ENCODE results near the gene LSMEM2.
"Not testable (repeated sequence)": the region's sequence is repeated elsewhere in the genome, so short reads cannot be mapped to it uniquely, and the experiment has no call there.

Gene LSMEM2

DNA sequence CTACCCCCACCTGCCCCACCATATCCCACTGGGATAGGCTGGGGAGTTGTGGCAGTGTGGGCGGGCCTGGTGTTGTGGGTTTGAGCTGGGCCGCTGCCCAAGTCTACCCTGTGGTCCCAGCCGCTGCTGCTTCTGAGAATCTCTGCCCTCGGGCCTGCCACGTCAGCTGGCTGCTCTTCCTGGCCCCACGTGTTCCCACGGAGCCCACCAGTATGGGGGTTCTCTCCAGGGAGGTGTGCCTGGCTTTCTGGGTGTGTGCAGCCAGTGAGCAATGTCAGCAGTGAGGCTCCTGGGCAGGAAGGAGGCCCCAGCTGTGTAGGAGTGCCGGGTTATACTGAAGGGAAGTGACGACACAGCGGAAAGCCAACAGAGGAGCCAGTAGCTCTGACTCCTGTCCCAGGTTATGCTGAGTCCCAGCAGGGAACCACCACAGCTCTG lies 32.4 kb upstream of the LSMEM2 start:
- DNase-seq: peak; percentile 92

DNA sequence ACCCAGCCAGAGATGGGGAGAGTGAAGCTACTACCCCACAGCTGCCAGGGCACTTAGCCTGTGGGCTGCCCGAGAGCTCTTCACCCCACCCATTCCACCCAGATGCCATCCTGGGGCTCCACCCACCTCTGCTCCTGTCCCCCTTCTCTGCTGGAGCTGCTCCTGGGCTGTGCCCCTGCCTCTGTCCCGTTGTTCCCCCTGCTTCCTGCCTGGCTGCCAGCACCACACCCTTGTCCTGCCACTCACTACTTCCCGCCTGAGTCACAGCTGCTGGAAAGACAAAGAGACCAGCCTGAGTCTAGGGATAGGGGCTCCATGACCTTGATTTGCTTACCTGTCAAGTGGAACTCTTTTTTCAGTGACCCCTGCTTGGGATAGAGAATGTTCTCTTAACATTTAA lies 30.5 kb upstream of the LSMEM2 start:
- DNase-seq: no peak

DNA sequence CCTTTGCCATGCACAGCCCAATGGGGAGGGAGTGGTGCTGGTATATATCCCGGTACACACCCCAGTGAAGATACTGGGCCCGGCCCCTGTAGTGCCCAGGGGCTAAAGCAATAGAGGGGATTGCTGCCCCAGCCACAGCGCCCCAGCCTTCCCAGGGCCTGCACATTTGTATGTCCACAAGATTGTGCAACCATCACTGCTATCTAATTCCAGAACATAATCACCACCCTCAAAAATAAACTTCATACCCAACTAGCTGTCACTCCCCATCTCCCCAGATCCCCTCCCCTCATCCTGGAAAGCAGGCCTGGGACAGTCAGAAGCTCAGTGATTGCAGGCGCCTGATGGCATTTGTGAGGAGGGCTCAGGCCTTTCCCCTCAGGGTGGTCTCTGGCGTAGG lies 29.4 kb upstream of the LSMEM2 start:
- no peak for DNase-seq

DNA sequence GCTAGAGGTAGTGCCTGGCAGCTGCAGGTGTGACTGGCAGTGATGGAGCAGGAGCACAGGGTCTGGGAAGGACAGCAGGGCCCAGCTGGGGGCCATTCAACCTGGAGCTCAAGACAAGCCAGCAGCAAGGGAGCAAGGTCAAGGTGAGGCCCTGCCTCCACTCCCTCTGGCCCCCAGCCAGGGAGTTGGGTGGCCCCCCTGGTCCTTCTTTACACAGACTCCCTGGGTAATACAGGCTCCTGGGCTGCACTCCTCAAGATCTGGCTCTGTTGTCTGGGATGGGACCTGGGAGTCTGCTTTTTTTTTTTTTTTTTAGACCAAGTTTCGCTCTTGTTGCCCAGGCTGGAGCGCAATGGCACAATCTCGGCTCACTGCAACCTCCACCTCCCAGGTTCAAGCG lies 28.4 kb upstream of the LSMEM2 start:
- DNase-seq: no peak

DNA sequence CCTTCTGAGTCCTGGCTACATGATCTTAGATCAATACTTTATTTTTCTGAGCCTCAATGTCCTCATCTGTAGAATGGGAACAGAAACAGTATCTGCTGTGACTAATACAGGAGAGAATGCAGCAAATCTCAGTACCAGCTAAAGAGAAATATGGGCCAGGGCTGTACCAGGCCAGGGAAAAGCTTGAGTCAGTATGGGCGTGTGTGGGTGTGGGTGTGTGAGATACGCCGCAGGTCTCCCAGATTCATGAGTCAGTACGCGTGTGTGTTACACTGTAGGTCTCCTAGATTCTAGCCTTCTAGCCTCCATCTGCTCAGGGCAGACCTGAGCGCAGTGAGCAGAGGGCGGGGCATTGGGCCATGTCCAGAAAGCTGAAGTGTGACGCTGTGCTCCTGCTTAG lies 27.7 kb upstream of the LSMEM2 start:
- DNase-seq: peak; percentile 73

DNA sequence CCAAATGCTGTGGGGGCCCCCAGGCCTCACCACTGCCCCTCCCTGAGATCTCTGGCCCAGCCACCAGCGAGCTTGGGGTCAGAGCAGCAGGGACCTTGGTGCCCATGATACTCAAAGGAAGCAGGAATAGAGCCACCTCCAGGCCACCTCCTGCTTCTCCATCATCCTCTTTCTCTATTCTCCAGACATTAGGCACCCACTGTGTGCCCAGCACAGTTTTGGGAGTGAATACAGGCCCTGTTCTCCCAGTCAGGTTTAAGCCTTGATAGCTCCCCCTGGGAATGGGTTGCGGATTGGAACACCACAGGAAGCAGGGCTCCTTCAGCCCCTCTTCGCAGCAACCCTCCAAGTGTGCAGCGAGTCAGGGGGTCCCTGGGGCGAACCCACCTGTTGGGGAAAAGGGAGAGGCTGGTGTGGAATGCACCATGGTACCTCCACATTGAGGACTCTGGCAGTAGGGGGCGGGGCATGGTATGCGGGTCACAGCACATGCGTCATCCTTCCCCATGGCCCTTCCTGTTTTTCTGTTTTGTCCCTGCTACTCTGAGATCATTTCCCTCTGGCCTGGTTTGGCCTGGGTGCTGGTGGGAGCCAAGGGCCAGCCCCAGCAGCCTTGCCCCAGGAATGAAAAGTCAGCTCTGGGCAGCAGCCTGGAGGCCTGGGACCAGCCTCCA lies 24.2 kb upstream of the LSMEM2 start:
- DNase-seq: no peak

DNA sequence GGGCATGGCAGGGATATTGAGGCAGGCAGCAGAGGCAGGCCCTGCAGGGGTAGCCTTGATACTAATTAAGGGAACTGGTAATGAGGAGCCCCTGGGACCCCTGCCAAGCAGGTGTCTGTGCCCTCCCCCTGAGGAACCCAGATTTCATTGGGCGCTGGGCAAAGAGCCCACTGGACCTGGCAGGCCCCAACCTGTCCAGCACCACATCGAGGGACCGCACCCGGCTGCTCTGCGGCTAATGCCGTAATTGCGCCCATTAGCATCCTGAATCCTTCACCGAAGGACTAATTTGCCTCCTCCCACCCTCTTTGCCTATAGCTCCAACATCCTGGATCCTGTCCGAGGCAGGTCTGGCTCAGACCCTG lies 23.7 kb upstream of the LSMEM2 start:
- DNase-seq: no peak

DNA sequence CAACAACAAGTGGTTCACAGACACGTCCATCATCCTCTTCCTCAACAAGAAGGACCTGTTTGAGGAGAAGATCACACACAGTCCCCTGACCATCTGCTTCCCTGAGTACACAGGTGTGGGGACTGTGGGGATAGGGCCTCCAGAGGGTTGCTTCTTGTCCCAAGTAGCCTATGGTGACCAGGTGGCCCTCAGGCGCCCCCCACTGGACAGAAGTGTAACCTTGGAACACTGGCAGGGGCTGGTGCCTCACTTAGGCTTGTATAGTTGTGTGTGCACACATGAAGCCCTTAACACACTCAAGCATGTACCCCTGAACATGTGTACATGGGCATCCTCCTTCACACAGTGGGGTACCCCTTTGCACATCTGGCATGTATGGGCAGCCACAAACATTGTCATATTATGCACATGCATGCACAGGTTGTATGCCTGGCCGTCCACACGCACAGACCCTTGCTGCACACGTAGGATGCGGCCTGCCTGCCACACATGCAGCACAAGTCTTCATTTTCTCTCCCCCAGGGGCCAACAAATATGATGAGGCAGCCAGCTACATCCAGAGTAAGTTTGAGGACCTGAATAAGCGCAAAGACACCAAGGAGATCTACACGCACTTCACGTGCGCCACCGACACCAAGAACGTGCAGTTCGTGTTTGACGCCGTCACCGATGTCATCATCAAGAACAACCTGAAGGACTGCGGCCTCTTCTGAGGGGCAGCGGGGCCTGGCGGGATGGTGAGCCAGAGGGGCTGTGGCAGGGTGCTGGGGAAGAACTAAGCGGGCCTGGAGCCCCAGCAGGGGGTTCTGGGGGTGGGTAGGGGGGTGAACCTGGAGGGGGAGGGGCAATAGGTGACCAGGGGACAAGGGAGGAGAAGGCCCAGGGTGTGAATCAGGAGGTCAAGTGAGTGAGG lies 21.7 kb upstream of the LSMEM2 start:
- peak; percentile 43 for DNase-seq

DNA sequence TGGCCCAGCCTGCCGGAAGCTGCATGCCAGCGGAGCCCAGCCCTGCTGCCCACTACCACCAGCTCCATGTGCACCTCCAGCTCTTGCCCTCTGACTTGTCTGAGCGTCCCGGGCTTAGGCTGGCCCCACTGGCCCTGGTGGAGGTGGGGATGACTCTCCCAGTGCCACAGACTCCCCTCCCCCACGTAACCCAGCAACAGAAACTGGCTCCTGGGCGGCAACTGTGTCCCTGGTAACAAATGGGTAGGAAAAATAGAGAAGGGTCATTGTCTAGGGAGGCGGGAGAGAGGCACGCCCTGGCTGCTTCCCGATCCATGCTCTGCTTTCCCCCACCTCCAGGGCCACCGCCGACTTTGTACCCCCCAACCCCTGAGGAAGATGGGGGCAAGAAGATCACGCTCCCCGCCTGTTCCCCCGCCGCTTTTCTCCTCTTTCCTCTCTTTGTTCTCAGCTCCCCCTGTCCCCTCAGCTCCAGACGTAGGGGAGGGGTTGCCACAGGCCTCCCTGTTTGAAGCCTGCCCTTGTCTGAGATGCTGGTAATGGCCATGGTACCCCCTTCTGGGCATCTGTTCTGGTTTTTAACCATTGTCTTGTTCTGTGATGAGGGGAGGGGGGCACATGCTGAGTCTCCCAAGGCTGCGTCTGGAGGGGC lies 20.7 kb upstream of the LSMEM2 start:
- no peak for DNase-seq

DNA sequence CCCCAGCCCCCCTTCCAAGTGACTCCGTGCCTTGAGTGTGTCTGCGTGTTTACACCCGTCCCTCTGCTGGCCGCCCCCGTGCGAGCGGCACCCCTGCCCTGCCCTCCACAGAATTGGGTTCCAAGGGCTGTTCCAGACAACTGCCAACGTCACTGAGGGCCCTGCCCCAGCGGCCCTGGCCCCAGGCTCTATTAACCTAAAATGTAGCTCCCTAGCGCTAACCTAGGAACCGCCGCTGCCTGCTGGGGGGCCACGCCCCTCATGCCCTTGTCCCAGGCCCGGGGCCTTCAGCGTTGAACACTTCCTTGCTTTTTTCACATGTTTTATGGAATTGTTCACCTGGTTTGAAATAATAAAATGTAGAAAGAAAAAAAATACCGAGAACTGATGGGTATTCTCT lies 19.9 kb upstream of the LSMEM2 start:
- DNase-seq: no peak

DNA sequence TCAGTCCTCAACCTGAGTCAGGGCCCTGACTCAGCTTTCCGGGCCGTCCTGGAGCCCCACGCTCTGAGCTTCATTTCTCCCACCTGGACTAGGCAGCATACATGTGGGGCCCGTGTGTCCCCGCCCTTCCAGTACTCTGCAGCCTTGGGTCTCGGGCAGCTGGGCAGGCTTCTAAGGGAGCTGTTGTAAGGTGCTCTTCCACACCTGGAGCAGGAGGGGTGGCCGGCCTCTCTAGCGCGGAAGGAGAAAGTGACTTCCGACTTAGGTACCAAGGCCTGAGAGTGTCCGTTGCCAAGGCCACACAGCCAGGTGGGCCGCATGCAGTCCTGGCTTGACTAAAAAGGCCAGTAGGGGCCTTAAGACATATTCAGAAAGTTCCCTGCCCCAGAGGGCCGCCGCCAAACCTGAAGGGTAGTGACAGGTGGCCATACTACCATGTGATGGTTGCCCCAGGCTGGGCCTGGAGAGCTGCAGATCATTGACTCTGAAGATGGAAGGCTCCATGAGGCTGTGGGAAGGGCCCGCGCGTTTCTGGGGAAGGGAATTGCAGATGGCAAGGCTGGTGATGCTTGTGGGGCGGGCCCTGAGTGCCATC lies 19.4 kb upstream of the LSMEM2 start:
- DNase-seq: no peak

DNA sequence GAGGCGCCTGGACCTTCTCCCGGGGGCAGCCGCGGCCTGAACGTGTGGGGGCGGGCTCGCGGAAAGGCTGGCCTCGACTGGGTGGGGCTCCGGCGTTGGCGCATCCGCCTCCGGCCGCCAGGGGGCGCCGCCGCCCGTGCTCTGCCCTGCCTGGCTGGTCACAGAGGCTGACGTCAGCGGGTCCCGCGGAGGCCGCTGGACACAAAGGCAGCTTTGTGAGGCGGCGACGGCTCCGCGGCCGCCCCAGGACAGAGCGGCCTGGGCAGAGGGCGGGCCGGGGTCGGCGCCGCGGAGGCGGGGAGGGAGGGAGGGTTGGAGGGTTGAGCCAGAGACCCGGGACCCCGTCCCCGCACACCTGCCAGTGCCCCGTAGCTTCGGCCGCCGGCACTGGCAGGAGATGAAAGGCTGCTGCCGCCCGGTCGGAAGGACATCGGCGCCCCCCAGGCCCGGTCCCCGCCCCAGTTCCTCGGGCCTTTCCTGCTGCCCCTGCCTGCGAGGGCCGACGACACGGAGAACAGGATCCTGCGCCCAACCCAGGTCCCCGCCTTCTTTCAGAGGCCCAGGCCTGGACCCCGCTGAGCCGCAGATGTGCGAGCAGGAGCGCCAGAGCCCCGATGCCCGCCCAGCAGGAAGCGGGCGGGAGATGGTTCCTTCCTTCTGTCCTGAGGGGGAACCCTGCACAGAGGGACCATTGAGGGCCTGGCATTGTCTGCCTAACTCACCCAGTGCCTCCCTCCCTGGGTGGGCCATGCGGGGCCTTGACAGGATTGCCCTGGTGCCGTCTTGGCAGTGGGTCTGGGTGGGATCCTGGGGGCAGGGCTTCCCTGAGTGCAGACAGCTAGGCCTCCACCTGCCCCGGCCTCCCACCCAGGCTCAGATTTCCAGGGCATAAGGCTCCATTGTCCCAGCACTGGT lies 18.6 kb upstream of the LSMEM2 start:
- peak; percentile 84 for DNase-seq

DNA sequence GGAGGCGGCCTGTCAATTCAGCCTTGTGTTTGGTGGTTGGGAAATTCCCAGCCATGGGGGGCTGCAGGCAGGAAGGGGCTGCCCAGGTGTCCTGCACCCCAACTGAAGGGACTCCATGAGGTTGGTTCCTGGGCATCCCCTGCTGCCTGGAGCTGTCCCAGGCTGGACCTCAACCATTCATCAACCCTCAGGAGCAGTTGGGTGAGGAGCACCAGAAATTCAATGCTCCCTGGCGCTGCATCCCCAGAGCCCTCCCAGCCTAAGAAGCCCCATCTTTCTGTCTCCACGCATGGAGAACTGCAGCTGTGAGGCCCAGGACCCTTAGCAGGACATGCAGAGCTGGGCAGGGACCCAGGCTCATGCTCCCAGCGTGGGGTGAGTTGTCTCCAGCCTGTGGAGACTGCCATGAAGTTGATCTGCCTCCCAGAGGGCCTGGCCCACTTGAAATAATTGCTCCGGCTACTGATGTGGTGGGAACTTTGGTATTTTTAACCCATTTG lies 17.9 kb upstream of the LSMEM2 start:
- no peak for DNase-seq

DNA sequence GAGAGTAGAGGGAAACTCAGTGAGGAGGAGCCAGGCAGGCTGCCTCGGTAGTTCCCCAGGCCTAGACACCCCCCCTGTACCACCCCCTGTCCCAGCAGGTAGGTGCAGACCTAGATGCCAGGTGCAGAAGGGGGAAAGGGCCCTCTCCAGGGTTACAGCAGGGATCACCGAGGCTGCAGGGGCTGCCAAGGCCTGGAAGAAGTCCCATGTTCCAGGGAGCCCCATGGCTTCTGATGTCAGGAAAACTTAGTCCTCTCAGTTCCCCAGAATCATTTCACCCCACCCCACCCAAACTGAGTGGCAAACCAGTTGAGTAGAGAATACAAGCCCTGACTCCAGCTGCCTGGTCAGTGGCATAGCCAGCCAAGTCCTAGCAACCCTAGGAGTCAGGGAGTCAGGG lies 17.4 kb upstream of the LSMEM2 start:
- no peak for DNase-seq

DNA sequence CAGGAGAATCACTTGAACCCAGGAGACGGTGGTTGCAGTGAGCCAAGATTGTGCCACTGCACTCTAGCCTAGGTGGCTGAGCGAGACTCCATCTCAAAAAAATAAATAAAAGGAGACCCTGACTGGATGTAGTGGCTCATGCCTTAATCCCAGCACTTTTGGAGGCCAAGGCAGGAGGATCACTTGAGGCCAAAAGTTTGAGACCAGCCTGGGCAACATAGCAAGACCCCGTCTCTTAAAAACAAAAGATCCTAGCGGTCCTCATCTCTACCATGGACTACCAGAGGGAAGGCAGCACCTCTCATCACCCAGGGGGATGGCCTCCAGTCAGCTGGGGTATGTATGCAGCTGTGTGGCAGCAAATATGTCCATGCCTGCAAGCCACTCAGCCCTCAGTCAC lies 16.7 kb upstream of the LSMEM2 start:
- not testable (repeated sequence) for DNase-seq

DNA sequence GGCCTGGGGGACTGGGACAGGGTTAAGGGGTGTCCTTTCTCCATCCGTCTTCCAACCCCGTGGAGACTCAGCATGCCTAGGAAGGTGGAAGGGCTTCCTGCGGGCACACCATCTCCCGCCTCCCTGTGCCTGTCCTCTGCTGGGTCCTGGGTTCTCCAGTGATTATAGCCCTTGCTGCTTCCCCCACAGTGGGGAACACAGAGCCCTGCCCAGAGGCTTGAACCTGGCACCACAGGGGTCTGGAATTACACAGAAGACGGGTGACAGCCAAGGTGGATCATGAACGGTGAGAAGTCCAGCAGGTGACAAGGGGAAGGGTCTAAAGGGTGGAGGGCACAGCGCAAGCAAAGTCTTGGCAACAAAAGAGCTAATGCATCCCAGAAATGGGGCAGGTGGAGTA lies 16.1 kb upstream of the LSMEM2 start:
- DNase-seq: no peak

DNA sequence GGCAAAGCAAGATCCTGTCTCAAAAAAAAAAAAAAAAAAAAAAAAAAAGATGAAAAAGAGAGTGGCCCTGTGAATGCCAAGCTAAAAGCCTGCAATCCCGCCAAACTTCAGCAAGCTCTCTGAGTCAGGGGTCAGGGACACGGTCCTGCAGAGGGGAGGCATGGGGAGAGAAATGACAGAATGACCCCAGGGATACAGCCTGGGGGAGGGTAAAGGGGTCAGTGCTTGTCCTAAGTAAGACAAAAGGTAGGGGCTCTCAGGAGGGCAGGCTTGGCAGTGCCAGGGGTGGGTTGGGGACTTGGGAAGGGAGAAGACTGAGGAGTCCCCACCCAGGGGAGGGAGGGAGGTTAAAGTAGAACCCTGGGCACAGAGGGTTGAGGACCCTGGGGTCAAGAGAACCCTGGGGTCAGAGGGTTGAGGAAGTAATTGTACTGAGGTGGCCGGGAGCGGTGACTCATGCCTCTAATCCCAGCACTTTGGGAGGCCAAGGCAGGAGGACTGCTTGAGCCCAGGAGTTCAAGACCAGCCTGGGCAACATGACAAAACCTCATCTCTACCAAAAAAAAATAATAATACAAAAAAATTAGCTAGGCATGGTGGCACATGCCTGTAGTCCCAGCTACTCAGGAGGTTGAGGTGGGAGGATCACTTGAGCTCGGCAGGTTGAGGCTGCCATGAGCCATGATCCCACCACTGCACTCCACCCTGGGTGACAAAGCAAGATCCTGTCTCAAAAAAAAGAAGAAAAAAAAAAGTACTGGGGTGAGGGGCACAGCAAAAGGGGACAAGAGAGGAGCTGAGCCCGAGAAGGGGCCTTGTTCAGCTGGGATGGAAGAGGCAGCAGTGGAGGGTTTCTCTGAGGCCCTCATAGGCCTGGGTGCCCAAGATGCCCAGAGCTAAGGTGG lies 15.2 kb upstream of the LSMEM2 start:
- no peak for DNase-seq

DNA sequence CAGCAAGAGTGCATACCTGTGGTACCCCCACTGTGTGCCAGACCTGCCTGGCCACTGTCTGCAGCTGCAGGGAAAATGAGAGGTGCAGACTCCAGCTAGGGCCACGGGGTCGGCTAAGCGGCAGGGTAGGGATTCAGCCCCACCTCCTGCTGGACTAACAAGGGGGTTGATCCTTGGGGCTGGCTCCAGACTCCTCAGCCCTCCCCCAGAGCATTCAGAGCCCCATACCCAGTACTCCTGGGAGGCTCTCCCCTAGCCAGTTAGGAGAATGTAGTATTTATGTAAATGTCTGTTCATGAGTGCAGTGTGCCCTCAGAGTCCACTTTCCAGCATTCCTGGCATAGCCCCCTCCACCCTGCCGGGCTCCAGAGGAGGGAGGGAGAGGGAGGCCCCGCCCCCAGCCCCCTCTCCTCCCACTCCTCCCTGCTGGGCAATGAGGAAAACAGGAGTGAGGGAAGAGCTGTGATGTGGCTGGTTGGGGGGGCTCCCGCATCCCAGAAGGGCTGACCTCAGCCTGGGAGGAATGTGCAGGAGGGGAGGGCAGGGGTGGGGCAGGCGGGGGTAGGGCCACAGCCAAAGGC lies 14.4 kb upstream of the LSMEM2 start:
- DNase-seq: no peak

DNA sequence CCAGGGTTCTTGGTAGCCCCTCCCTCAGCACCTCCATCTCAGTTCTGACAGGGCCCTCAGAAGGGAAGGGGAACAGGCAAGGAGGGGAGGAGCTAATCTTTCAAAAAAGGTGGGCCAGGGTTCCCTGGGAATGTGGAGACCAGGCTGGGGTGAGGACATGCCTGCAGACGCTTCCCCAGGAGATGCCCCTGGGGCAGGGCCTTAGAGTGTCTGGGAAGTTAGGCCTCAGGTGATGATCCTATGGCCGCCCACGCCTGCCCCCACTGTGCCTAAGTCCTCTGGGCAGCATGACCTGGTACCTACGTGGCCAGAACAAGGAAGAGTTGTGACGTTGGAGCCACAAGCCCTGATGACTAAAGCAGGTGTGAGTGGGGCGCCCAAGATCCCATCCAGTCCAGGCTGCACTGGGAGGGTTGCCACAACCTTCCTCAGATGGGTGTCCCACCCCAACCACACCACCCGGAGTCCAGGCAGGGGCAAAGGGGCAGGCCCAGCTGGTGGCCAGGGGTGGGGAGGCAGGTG lies 13.9 kb upstream of the LSMEM2 start:
- no peak for DNase-seq

DNA sequence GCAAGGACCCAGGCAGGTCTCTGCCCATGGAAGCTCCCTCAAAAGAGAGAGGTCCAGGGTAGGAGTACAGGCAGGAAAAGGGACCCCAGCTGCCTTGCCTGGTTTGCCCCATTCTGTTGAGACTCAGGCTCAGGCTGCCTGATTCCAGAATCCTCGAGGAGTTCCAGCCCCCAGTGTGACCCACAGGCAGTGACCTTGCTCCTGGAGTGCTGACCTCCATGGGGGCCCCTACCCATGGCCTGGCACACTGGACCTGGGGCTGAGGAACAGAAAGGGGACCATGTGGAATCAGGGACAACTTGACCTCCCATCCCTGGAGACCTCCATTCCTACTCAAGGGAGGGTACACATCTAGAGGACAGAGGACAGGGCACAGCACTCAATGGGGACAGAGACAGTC lies 13.3 kb upstream of the LSMEM2 start:
- no peak for DNase-seq

DNA sequence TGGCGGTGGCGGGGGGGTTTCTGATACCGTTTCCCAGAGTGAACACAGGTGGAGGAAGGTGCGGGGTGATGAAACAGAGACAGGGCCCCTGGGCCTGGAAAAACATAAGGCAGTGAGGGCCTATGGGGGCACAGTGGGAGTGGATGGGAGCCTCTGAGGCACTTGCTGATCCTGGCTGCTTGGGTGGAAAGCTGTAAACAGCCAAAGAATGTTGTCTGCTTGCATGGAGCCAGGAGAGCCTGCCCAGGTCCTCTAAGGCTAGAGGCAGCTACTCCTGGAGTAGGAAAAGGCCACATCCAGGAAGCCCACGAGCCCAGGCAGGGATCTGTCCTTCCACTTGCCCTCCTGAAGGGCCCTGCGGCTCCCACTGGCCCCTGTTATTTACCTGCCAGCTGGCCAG lies 12.9 kb upstream of the LSMEM2 start:
- DNase-seq: no peak
